Mammary epithelial cell (primary cell): ENCODE results near the gene EFNA5.

Source experiments
- EZH2 ChIP-seq: IDR thresholded peaks from 2 replicates; pipeline ENCODE4 v1.6.1; 2012; ENCODE audit warnings: low read length, inconsistent platforms, borderline replicate concordance
- TF ChIP-seq, protein P1 (sequence below), 2 donors: IDR thresholded peaks in 1 of 2; conservative IDR thresholded peaks in 1 of 2; 2 replicates each; pipeline ENCODE4 v1.5.1; 2011 to 2012; ENCODE audit warnings: inconsistent platforms in 2 of 2, low read length in 2 of 2, mild to moderate bottlenecking in 2 of 2, control low read depth in 1 of 2, low read depth in 1 of 2; ENCODE audit not compliant: insufficient read depth in 1 of 2; ENCODE audit errors: extremely low read depth in 1 of 2

DNA sequence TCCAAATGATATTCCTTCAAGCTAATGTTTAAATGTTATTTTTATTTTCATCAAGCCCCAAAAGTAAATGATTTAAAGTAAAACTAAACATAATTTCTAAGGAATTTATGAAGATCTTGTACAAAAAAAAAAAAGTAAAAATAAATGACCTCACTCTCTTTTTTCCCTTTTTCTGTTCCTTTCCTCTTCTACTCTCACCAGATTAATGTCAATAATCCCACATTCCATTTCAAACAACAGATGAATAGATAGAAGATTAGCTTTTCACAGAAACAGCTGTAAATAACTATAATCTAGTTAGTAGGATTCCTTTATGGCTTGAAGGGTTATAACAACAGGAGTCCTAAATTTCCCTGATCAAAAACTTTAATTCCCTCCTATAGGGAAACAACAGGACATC lies 88.1 kb downstream of the EFNA5 start:
- TF ChIP-seq, protein P1, sequence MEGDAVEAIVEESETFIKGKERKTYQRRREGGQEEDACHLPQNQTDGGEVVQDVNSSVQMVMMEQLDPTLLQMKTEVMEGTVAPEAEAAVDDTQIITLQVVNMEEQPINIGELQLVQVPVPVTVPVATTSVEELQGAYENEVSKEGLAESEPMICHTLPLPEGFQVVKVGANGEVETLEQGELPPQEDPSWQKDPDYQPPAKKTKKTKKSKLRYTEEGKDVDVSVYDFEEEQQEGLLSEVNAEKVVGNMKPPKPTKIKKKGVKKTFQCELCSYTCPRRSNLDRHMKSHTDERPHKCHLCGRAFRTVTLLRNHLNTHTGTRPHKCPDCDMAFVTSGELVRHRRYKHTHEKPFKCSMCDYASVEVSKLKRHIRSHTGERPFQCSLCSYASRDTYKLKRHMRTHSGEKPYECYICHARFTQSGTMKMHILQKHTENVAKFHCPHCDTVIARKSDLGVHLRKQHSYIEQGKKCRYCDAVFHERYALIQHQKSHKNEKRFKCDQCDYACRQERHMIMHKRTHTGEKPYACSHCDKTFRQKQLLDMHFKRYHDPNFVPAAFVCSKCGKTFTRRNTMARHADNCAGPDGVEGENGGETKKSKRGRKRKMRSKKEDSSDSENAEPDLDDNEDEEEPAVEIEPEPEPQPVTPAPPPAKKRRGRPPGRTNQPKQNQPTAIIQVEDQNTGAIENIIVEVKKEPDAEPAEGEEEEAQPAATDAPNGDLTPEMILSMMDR (conservative IDR thresholded peaks at IDR 0.05 in 1 of 2, IDR thresholded peaks at IDR 0.05 in 1 of 2; ENCODE audit: extremely low read depth in 1 of 2, insufficient read depth in 1 of 2, low read depth in 1 of 2, low read length in 2 of 2) = no peak
- no peak for TF ChIP-seq EZH2
